ENCODE results near the gene GALNT1.

The GALNT1 gene

GRCh38 chr18:35721431-35722081, 140.0 kb downstream of the GALNT1 start:
- DNase-seq (ENCODE audit: low spot score): no peak

DNA sequence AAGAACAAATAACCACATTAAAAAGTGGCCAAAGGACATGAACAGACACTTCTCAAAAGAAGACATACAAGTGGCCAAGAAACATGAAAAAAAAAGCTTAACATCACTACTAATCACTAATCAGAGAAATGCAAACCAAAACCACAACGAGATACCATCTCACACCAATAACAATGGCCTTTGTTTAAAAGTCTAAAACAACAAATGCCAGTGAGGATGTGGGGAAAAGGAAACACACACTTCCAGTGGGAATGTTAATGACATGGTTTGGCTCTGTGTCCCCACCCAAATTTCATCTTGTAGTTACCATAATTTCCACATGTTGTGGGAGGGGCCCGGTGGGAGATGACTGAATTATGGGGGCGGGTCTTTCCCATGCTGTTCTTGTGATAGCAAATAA, 147.1 kb downstream of the GALNT1 start:
- DNase-seq (ENCODE audit: low spot score): no peak

DNA sequence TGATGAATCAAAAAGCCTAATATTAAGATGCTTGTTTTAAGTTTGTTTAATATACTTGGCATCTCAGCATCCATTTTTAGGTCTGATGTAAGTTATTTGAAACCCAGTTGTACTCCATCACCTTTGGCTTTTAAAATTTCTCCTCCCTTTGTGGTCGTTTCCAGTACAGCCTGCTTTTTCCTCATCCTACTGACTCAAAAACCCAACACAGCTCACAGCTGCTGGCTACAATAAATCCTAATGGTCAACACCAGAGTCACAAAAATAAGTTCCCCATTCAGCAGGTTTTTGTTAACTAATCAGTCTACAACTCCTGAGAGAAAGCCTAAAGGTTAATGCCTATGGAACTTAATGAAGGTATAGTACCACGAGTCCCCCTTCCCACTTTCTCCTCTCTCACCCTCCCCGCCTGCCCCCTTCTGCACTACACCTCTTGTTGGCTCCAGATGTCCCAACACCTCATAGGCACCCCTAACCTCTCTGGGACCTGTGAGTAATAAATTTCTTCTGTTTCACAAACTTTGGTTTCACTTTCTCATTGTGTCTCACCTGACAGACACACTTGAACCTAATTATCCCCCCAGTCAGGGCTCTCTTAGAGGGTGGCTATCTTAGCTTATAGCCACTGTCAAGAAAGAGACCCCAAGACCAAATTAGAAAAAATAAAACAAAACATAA, 148.6 kb downstream of the GALNT1 start:
- no peak for DNase-seq (ENCODE audit: low spot score)

- no peak for DNase-seq (ENCODE audit: low spot score)
These were observed 149.3 kb downstream of the GALNT1 start for GRCh38 chr18:35730691-35731370.

- no peak for DNase-seq (ENCODE audit: low spot score)
These were observed 150.2 kb downstream of the GALNT1 start for GRCh38 chr18:35731701-35732100.

DNA sequence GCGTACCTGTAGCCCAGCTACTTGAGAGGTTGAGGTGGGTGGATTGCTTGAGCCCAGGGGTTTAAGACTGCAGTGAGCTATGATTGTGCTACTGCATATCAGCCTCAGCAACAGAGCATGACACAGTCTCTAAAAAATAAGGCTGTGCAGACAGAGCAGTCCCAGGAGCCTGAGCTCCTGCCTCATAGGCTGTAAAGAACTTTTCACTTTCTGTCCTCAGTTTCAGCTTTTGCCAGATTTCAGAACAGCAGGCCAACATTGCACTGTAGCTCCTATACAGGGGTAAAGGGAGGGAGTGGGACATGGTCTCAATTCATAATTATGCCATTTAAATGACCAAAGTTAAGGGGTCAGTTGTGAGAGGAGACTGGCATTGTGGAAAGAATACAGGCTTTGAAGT, 150.6 kb downstream of the GALNT1 start:
- DNase-seq (ENCODE audit: low spot score): no peak

DNA sequence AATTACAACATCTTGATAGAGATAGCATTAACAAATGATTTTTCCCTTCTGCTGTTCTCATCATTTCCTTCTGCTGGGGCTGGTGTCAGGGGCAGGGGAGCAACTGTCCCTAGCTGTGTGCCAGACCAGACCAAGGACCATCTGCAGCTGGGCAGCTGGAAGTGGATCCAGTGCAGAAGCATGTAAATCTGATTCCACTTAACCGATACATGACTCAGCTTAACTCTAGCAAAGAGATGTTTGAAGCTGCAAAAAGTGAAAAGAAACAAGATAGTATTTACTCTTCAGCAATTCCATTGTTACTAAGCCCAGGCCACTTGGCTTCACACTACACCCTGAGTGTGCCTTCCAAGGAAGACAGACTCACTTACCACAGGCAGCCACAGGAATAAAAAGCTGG, 151.1 kb downstream of the GALNT1 start:
- DNase-seq (ENCODE audit: low spot score): no peak

DNA sequence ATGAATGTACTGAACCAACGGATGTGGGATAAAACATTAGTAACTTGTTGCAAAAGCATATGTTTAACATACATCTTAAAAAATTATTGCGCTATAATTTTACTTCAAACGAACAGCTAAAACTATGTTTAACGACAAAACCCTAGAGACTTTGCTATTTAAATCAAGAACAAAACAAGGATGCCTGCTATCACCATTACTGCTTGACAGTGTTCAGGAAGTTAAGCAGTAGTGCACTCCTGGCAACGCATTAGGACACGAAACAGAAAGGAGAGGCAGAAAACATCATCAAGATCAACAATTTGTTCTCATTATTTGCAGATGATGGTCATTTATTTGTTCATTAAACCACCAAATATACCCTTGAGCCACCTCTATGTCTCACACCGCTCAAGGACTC, 151.9 kb downstream of the GALNT1 start:
- DNase-seq (ENCODE audit: low spot score): no peak

DNA sequence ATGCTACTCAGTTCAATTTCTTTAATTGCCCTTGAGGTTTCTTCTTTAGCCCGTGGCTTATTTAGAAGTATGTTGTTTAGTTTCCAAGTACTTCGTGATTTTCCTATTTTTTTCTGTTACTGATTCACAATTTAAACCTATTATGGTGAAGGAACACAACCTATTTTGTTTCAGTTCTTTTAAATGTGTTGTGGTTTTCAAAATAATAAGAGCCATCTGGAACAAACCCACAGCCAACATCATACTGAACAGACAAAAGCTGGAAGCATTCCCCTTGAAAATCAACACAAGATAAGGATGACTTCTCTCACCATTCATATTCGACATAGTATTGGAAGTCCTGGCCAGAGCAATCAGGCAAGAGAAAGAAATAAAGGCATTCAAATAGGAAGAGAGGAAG, 155.2 kb downstream of the GALNT1 start:
- DNase-seq (ENCODE audit: low spot score): no peak

GRCh38 chr18:35739778-35740177, 158.2 kb downstream of the GALNT1 start:
- DNase-seq (ENCODE audit: low spot score): no peak

DNA sequence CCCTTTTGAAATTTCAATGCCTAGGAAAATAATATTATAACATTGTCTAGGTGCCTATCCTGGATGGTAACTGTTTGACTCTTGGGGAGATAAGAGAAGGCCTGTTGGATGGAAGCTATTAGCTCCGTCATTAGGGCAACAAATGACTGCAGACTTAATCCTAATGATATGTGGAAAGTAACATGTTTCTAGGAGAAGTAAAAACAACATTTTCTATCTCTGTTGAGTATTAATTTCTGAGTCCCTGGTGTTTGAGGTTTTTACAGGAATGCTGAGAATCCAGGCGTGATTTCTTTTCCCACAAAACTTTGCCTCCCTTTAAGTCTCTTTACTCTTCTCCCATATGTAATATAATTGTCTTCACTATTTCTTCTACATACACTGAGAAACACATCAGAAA, 159.1 kb downstream of the GALNT1 start:
- no peak for DNase-seq (ENCODE audit: low spot score)

- no peak for DNase-seq (ENCODE audit: low spot score)
These were observed 162.4 kb downstream of the GALNT1 start for GRCh38 chr18:35743916-35744315.

GRCh38 chr18:35745814-35746213, 164.3 kb downstream of the GALNT1 start:
- no peak for DNase-seq (ENCODE audit: low spot score)

- DNase-seq (ENCODE audit: low spot score): no peak
These were observed 165.3 kb downstream of the GALNT1 start for GRCh38 chr18:35746826-35747339.

- DNase-seq (ENCODE audit: low spot score): no peak
These were observed 166.4 kb downstream of the GALNT1 start for GRCh38 chr18:35747894-35748472.

DNA sequence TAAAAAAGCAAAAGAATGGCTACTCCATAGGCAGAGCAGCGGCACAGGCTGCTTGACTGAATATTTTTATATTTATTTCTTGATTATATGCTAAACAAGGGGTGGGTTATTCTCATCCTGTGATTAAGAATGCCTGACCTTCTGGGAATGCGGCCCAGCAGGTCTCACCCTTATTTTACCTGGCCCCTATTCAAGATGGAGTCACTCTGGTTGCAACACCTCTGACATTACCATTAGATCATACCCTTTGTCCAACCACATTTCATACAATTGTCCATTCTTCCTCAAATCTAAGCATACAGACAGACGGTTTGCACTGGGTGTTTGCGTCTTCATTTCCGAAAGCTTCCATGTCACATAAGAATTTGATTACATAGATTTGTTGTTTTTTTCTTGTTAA, 168.2 kb downstream of the GALNT1 start:
- DNase-seq (ENCODE audit: low spot score): no peak

GRCh38 chr18:35750929-35751328, 169.4 kb downstream of the GALNT1 start:
- DNase-seq (ENCODE audit: low spot score): no peak

- DNase-seq (ENCODE audit: low spot score): no peak
These were observed 171.9 kb downstream of the GALNT1 start for GRCh38 chr18:35753306-35753910.

- no peak for DNase-seq (ENCODE audit: low spot score)
These were observed 172.9 kb downstream of the GALNT1 start for GRCh38 chr18:35754464-35754863.

- DNase-seq (ENCODE audit: low spot score): no peak
These were observed 173.8 kb downstream of the GALNT1 start for GRCh38 chr18:35755369-35755768.

- peak; percentile 28 for DNase-seq (ENCODE audit: low spot score)
These were observed 175.1 kb downstream of the GALNT1 start for GRCh38 chr18:35756506-35757117.

Data from HuH-7 (cell line).